CD4-positive, alpha-beta T cell (primary cell): ENCODE results near the gene ARIH2. TPM values are rescaled to one million over a fixed set of nuclear protein-coding genes. Genes with fewer than 3 reads are reported as not detected.

ENCODE experiments used
- ATAC-seq: fragments of 200-7000 bp; cut with Tn5 transposase; one replicate; pipeline ENCODE4 v1.10.0; 2022; ENCODE audit warnings: mild to moderate bottlenecking; ENCODE audit not compliant: poor library complexity
- CTCF ChIA-PET: fragments of 350-600 bp; sonication (Branson Sonifier 250); formaldehyde crosslinking; loops from one replicate; lab custom pipeline; 2021; ENCODE audit warnings: antibody characterized with exemption, inconsistent platforms; lab: Charles Lee
- POLR2A ChIA-PET: fragments of 350-600 bp; sonication (Branson Sonifier 250); formaldehyde crosslinking; loops from one replicate; lab custom pipeline; 2021; ENCODE audit warnings: antibody characterized with exemption, inconsistent platforms; lab: Charles Lee
- DNase-seq, 14 experiments: peaks; one replicate each; pipeline ENCODE4 v3.0.0-alpha.2; 2013 to 2020; ENCODE audit warnings: mixed read lengths in 2 of 14
- H3K27ac ChIP-seq, 2 donors: one replicate each; pipeline versions ENCODE4 v1.5.1 to v1.7.0; 2013; ENCODE audit warnings: low read length in 2 of 2, low read depth in 1 of 2, mild to moderate bottlenecking in 1 of 2
- H3K27me3 ChIP-seq, 2 experiments: 1 replicate in 1 of 2; 2 replicates in 1 of 2; pipeline versions ENCODE4 v1.6.1 to v1.7.0; 2013; ENCODE audit warnings: low read length in 2 of 2, control low read depth in 1 of 2, mild to moderate bottlenecking in 1 of 2, moderate library complexity in 1 of 2; ENCODE audit not compliant: insufficient read depth in 2 of 2, control insufficient read depth in 1 of 2
- H3K36me3 ChIP-seq: one replicate; pipeline ENCODE4 v1.6.1; 2013; ENCODE audit warnings: low read length, control low read depth; ENCODE audit not compliant: insufficient read depth
- H3K4me1 ChIP-seq: one replicate; pipeline ENCODE4 v1.6.1; 2013; ENCODE audit warnings: low read length, control low read depth; ENCODE audit not compliant: insufficient read depth
- H3K4me3 ChIP-seq: one replicate; pipeline ENCODE4 v1.5.1; 2013; ENCODE audit warnings: mild to moderate bottlenecking, low read length, moderate library complexity
- H3K9me3 ChIP-seq, 2 experiments: 1 replicate in 1 of 2; 2 replicates in 1 of 2; pipeline versions ENCODE4 v1.6.1 to v1.7.0; 2013; ENCODE audit warnings: low read length in 2 of 2, mild to moderate bottlenecking in 2 of 2, control low read depth in 1 of 2, moderate library complexity in 1 of 2; ENCODE audit not compliant: control insufficient read depth in 1 of 2, insufficient read depth in 1 of 2
- H3K27ac Mint-ChIP-seq: one replicate; pipeline ENCODE4 v1.8.0; 2020; ENCODE audit warnings: mixed read lengths
- H3K27me3 Mint-ChIP-seq: one replicate; pipeline ENCODE4 v1.8.0; 2021; ENCODE audit warnings: mixed read lengths
- H3K36me3 Mint-ChIP-seq: one replicate; pipeline ENCODE4 v1.8.0; 2021; ENCODE audit warnings: low read depth, mixed read lengths
- H3K4me1 Mint-ChIP-seq: one replicate; pipeline ENCODE4 v1.8.0; 2021; ENCODE audit warnings: low read depth, mixed read lengths
- H3K4me3 Mint-ChIP-seq: one replicate; pipeline ENCODE4 v1.8.0; 2020; ENCODE audit warnings: mild to moderate bottlenecking, mixed read lengths
- H3K9me3 Mint-ChIP-seq: one replicate; pipeline ENCODE4 v1.8.0; 2020; ENCODE audit warnings: mixed read lengths
- CTCF ChIP-seq: fragments of 200-600 bp; IDR thresholded peaks from one replicate; pipeline ENCODE4 v1.8.0; 2022; ENCODE audit warnings: antibody characterized with exemption, mild to moderate bottlenecking
- intact Hi-C, 2 experiments: fragments of 100-400 bp; cut with DNase I in 1 of 2; cut with micrococcal nuclease in 1 of 2; formaldehyde crosslinking; loops; one replicate each; pipeline versions ENCODE4 v1.15.1 to v1.9.0; 2023 to 2025; cut with DNase I, micrococcal nuclease
- total RNA-seq, 174 experiments: library from RNA in 2 of 174; stranded (reverse) in 2 of 174; gene quantifications; one replicate each; pipeline ENCODE4 v1.2.3 and lab custom pipeline; 2021 to 2026

Gene ARIH2
- total RNA-seq, 2 experiments from 2014 or later: 182 TPM

GRCh38 chr3:48952510-48953118 lies 34.0 kb downstream of the ARIH2 start:
- peak; percentile 79 for ATAC-seq
- Histone ChIP-seq H3K9me3 (no peaks in the 10 kb centered on the region), H3K27me3 (no peaks in the 10 kb centered on the region), H3K36me3 (peaks cover 23% of the 10 kb centered on the region), H3K4me1 (no peaks in the 10 kb centered on the region), H3K4me3 (no peak overlapping the region), H3K27ac (no peak overlapping the region)
- no peak overlapping the region for H3K27ac Mint-ChIP-seq
- peak; percentile 57 for TF ChIP-seq CTCF
- H3K4me1 Mint-ChIP-seq: peaks cover 25% of the 10 kb centered on the region
- H3K4me3 Mint-ChIP-seq: no peak overlapping the region
- H3K9me3 Mint-ChIP-seq: no peaks in the 10 kb centered on the region
- H3K36me3 Mint-ChIP-seq: peaks cover 37% of the 10 kb centered on the region
- H3K27me3 Mint-ChIP-seq: no peaks in the 10 kb centered on the region
- POLR2A ChIA-PET: interaction anchor here (0.7 kb wide), 1 partner anchor 217 kb away, joined by 3 read pairs; no protein-coding TSS in a partner anchor
- intact Hi-C loops: loop anchor here (1.0 to 5.0 kb wide), 2 partner anchors 215 to 265 kb away; partner anchors contain the start of gene NCKIPSD (in 2 of the 2)
- peak; percentile 28 to 75 (median 48) for DNase-seq
- CTCF ChIA-PET: interaction anchor here (0.6 to 1.2 kb wide), 2 partner anchors 14 to 206 kb away, joined by 3 to 4 read pairs; no protein-coding TSS in a partner anchor

- peaks cover 54% of the 10 kb centered on the region for H3K36me3 Mint-ChIP-seq
- no peaks in the 10 kb centered on the region for H3K27me3 ChIP-seq
Measured at GRCh38 chr3:48957006-48957705, 38.5 kb downstream of the ARIH2 start.

More at GRCh38 chr3:48957006-48957705, 38.5 kb downstream of the ARIH2 start:
- POLR2A ChIA-PET: no interaction called here
- Mint-ChIP-seq H3K4me1 (peaks cover 11% of the 10 kb centered on the region), H3K27ac (no peak overlapping the region), H3K27me3 (no peaks in the 10 kb centered on the region), H3K9me3 (no peaks in the 10 kb centered on the region), H3K4me3 (no peak overlapping the region)
- no peak for TF ChIP-seq CTCF
- DNase-seq (no peak), ATAC-seq (no peak)
- CTCF ChIA-PET: interaction anchor here (0.8 kb wide), 1 partner anchor 23 kb away, joined by 3 read pairs; no protein-coding TSS in a partner anchor
- no peak overlapping the region for H3K27ac ChIP-seq
- H3K4me3 ChIP-seq: no peak overlapping the region
- no peaks in the 10 kb centered on the region for H3K4me1 ChIP-seq
- H3K9me3 ChIP-seq: no peaks in the 10 kb centered on the region
- H3K36me3 ChIP-seq: peaks cover 40% of the 10 kb centered on the region
- intact Hi-C loops: no loop called here
